Chondrocyte (in vitro differentiated cells): ENCODE data around the gene DUSP15. TPM values are rescaled to one million over a fixed set of nuclear protein-coding genes. Genes with fewer than 3 reads are reported as not detected.

Experiments
- DNase-seq: peaks from one replicate; pipeline ENCODE4 v3.0.0; 2021; ENCODE audit warnings: mixed read lengths, low spot score
- H3K27ac Mint-ChIP-seq: one replicate; pipeline ENCODE4 v1.8.0; 2021; ENCODE audit warnings: mild to moderate bottlenecking, moderate library complexity, mixed read lengths; ENCODE audit not compliant: unreplicated experiment
- H3K27me3 Mint-ChIP-seq: 2 replicates; pipeline ENCODE4 v1.8.0; 2021; ENCODE audit warnings: low read depth, mixed read lengths
- H3K36me3 Mint-ChIP-seq: 2 replicates; pipeline ENCODE4 v1.8.0; 2021; ENCODE audit warnings: low read depth, mixed read lengths
- H3K4me1 Mint-ChIP-seq: 2 replicates; pipeline ENCODE4 v1.8.0; 2021; ENCODE audit warnings: low read depth, mild to moderate bottlenecking, mixed read lengths
- H3K4me3 Mint-ChIP-seq: one replicate; pipeline ENCODE4 v1.8.0; 2021; ENCODE audit warnings: mild to moderate bottlenecking, moderate library complexity, mixed read lengths; ENCODE audit not compliant: unreplicated experiment
- H3K9me3 Mint-ChIP-seq: 2 replicates; pipeline ENCODE4 v1.8.0; 2021; ENCODE audit warnings: low read depth, mixed read lengths
- CTCF ChIP-seq: fragments of 200-600 bp; sonication (generic); IDR thresholded peaks from 2 replicates; pipeline ENCODE4 v1.5.0; 2021; ENCODE audit warnings: antibody characterized with exemption, mild to moderate bottlenecking, moderate library complexity
- total RNA-seq: library from RNA; stranded (reverse); gene quantifications from 3 replicates; pipeline ENCODE4 v1.2.1, GENCODE V29; 2021

Gene DUSP15
- total RNA-seq, 1 donor from 2014 or later, result 11.5 TPM

DNA sequence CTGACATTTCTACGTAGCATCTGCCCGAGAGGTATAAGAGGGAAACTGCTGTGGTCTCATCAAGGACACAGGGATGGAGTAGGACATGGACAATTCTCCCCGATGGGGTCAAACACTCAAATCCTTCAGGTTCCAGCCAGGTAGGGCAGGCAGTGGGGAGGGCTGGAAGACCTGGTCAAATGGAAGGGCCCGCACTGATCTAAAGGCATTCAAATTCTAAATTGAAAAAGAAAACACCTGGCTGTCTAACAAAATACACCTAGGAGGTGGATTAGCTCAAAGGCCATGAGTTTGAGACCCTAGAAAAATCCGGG lies 8.2 kb downstream of the DUSP15 start:
- Mint-ChIP-seq H3K27ac (no peak overlapping the region), H3K9me3 (no peaks in the 10 kb centered on the region), H3K4me3 (peak overlapping the region; percentile 73), H3K27me3 (peaks cover 31% of the 10 kb centered on the region), H3K4me1 (peaks cover 12% of the 10 kb centered on the region), H3K36me3 (peaks cover 2% of the 10 kb centered on the region)
- no peak for DNase-seq
- TF ChIP-seq CTCF, result no peak

DNA sequence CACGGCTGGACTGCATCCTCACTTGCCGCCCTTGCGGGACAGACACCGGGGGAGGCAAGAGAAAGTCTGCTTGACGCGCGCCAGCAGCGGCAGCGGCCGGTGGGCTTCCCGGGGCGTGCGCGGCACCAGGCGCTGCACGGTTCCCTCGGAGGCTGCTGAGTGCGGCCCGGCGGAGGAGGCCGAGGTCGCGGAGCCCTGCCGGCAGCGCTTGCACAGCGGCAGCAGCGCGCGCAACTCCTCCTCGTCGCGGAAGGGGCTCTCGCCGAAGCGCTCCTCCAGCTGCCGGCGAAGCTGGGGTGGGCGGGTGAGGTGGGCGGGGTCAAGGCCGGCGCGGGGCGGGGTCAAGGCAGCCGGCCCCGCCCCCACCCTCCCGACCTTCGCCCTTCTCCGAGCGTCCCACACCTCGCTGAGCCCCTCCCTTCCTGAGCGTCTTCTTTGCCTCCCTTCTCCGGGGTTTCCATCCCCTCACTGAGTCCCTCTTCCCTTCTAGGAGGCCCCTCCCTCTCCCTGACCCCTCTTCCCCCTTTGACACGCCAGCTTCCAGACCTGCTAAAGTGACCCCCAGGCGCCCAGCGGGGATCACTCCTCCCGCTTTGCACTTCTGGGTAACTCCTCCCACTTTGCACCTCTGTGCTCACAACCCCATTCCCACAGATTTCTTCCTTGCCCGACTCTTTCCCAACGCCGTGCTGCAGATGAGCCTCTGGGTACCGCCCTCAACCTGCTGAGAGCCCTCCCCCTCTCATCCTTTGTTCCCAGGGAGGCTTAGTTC lies 8.8 kb downstream of the DUSP15 start:
- Mint-ChIP-seq H3K4me1 (peaks cover 12% of the 10 kb centered on the region), H3K27me3 (peaks cover 31% of the 10 kb centered on the region), H3K27ac (peak overlapping the region; percentile 38), H3K9me3 (no peaks in the 10 kb centered on the region), H3K4me3 (peak overlapping the region; percentile 73), H3K36me3 (peaks cover 2% of the 10 kb centered on the region)
- TF ChIP-seq CTCF, result no peak
- DNase-seq, result peak; percentile 61

DNA sequence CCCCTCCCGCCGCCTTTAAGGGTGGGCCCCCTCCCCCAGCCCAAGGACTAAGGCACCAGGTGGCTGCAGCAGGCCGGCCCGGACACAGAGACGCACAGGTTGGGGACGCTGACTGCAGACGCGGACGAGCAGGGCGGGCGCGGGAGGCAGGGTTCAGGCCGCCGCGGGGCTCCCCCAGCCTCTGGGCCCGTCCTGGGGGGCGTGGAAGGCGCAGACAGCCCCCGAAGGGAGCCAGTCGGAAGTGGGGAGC lies 9.3 kb downstream of the DUSP15 start:
- Mint-ChIP-seq H3K27me3 (peaks cover 31% of the 10 kb centered on the region), H3K9me3 (no peaks in the 10 kb centered on the region), H3K4me1 (peaks cover 12% of the 10 kb centered on the region), H3K36me3 (peaks cover 2% of the 10 kb centered on the region), H3K4me3 (peak overlapping the region; percentile 53), H3K27ac (no peak overlapping the region)
- peak; percentile 86 for DNase-seq
- no peak for TF ChIP-seq CTCF

DNA sequence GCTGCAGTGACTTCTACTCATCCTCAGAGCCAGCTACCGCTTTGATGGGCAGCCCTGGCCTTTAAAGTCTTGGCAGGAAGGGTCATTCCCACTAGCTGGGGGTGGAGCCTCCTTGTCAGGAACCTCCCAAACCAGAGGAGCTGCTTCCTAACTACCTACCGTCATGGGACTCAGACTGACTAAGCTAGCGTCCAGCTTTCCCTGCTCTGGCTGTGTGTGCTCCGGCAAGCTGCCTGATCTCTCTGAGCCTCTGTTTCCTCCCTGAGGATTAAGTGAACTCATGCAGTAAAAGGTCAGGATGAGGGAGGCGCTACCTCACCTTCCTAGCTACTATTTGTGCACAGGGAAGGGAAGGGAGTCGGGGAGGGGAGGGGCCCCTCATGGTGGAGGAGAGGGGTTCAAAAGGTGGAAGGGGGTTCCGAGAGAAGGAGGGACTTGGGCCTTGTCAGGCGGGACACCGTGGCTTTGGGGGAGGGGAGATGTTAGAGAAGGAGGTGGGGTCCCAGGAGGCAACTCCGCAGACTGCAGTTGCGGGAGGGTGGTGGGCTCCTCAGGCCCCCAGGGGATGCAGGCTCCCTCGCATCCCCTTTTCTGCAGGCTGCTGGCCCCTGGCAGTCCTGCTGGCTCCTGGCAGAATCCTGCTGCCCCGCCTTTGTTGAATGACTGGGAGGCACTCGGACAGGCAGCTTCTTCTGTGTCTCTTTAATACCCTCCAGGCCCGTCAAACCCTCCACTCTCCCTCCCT lies 9.8 kb downstream of the DUSP15 start:
- Mint-ChIP-seq H3K36me3 (no peaks in the 10 kb centered on the region), H3K27me3 (peaks cover 31% of the 10 kb centered on the region), H3K9me3 (no peaks in the 10 kb centered on the region), H3K4me1 (peaks cover 12% of the 10 kb centered on the region), H3K27ac (no peak overlapping the region), H3K4me3 (peak overlapping the region; percentile 53)
- DNase-seq, result peak; percentile 66
- TF ChIP-seq CTCF, result no peak

- peaks cover 12% of the 10 kb centered on the region for H3K4me1 Mint-ChIP-seq
- no peak overlapping the region for H3K27ac Mint-ChIP-seq
- no peak overlapping the region for H3K4me3 Mint-ChIP-seq
- DNase-seq, result peak; percentile 17
- no peaks in the 10 kb centered on the region for H3K9me3 Mint-ChIP-seq
- H3K36me3 Mint-ChIP-seq, result no peaks in the 10 kb centered on the region
- no peak for TF ChIP-seq CTCF
- peaks cover 31% of the 10 kb centered on the region for H3K27me3 Mint-ChIP-seq
Observed at GRCh38 chr20:31859998-31860380, 10.3 kb downstream of the DUSP15 start.
